Muscle of back (tissue), 13 donors: ENCODE results near the gene CANX. TPM values are rescaled to one million over a fixed set of nuclear protein-coding genes. Genes with fewer than 3 reads are reported as not detected.
"Not testable (repeated sequence)": the region's sequence is repeated elsewhere in the genome, so short reads cannot be mapped to it uniquely, and the experiment has no call there.

ENCODE experiments used
- DNase-seq, 3 donors: peaks; one replicate each; pipeline versions ENCODE4 v3.0.0 to v3.0.0-alpha.2; 2013
- long read RNA-seq, 9 donors: transcript quantifications; one replicate each; lab custom pipeline, GENCODE V29; 2026
- polyA plus RNA-seq, 10 donors: library from polyadenylated mRNA; unstranded; fragments of 120-200 nt; gene quantifications; one replicate each; pipeline ENCODE4 v1.2.1, GENCODE V29; 2013; ENCODE audit not compliant: insufficient read length in 10 of 10

The CANX gene
- polyA plus RNA-seq = 100 to 1,000 TPM; 192 to 285 (median 237) TPM
- long read RNA-seq, donor 1, full-length matches to known transcripts = 15 of 37 reads
- long read RNA-seq, donor 1, partial matches to known transcripts = 22 of 37 reads
- long read RNA-seq, donor 1, other reads (novel, unspliced or antisense) = 0 of 37 reads
- long read RNA-seq, donor 2, full-length matches to known transcripts = 13 of 83 reads
- long read RNA-seq, donor 2, partial matches to known transcripts = 70 of 83 reads
- long read RNA-seq, donor 2, other reads (novel, unspliced or antisense) = 0 of 83 reads
- long read RNA-seq, donor 3 = 0 reads
- long read RNA-seq, donor 4, full-length matches to known transcripts = 12 of 80 reads
- long read RNA-seq, donor 4, partial matches to known transcripts = 68 of 80 reads
- long read RNA-seq, donor 4, other reads (novel, unspliced or antisense) = 0 of 80 reads
- long read RNA-seq, donor 5, full-length matches to known transcripts = 30 of 85 reads
- long read RNA-seq, donor 5, partial matches to known transcripts = 50 of 85 reads
- long read RNA-seq, donor 5, other reads (novel, unspliced or antisense) = 5 of 85 reads
- long read RNA-seq, donor 6, full-length matches to known transcripts = 25 of 49 reads
- long read RNA-seq, donor 6, partial matches to known transcripts = 24 of 49 reads
- long read RNA-seq, donor 6, other reads (novel, unspliced or antisense) = 0 of 49 reads
- long read RNA-seq, donor 7, full-length matches to known transcripts = 22 of 51 reads
- long read RNA-seq, donor 7, partial matches to known transcripts = 29 of 51 reads
- long read RNA-seq, donor 7, other reads (novel, unspliced or antisense) = 0 of 51 reads
- long read RNA-seq, donor 8, full-length matches to known transcripts = 16 of 52 reads
- long read RNA-seq, donor 8, partial matches to known transcripts = 36 of 52 reads
- long read RNA-seq, donor 8, other reads (novel, unspliced or antisense) = 0 of 52 reads
- long read RNA-seq, donor 9, full-length matches to known transcripts = 3 of 3 reads
- long read RNA-seq, donor 9, partial matches to known transcripts = 0 of 3 reads
- long read RNA-seq, donor 9, other reads (novel, unspliced or antisense) = 0 of 3 reads

GRCh38 chr5:179698935-179699615, at the start of gene CANX:
Gene CANX (plus strand): TSS chr5:179698967. CDS start chr5:179705682, 6,715 bp downstream.
- peak in 1 of 3 donors; percentile 31 for DNase-seq

- not testable (repeated sequence) for DNase-seq
These were observed 49.5 kb upstream of the CANX start for GRCh38 chr5:179649166-179649703.

GRCh38 chr5:179650245-179650644, 48.5 kb upstream of the CANX start:
- DNase-seq = not testable (repeated sequence)

GRCh38 chr5:179653135-179653534, 45.6 kb upstream of the CANX start:
- not testable (repeated sequence) for DNase-seq

GRCh38 chr5:179657302-179658178, 41.2 kb upstream of the CANX start:
- DNase-seq = not testable (repeated sequence)

GRCh38 chr5:179658179-179658856, 40.4 kb upstream of the CANX start:
- peak in 2 of 3 donors; percentile 9 to 48 for DNase-seq

- not testable (repeated sequence) for DNase-seq
These were observed 37.1 kb upstream of the CANX start for GRCh38 chr5:179661647-179662046.

- DNase-seq = peak in 2 of 3 donors; percentile 18 to 30
These were observed 30.4 kb upstream of the CANX start for GRCh38 chr5:179668391-179668790.

GRCh38 chr5:179678223-179679013, 20.3 kb upstream of the CANX start:
- peak; percentile 96 to 99 (median 99) for DNase-seq

- peak; percentile 65 to 91 (median 80) for DNase-seq
These were observed 19.6 kb upstream of the CANX start for GRCh38 chr5:179679014-179679674.

- DNase-seq = no peak
These were observed 18.6 kb upstream of the CANX start for GRCh38 chr5:179680014-179680779.

- no peak for DNase-seq
These were observed 17.9 kb upstream of the CANX start, which contains the start of gene CBY3 for GRCh38 chr5:179680780-179681401. Gene CBY3 (minus strand): TSS chr5:179681034. CDS start chr5:179680918, 116 bp downstream.

- DNase-seq = not testable (repeated sequence)
These were observed 9.6 kb upstream of the CANX start for GRCh38 chr5:179689212-179689611.

- no peak for DNase-seq
These were observed 4.2 kb upstream of the CANX start for GRCh38 chr5:179694561-179694960.

- DNase-seq = no peak
These were observed 2.2 kb upstream of the CANX start for GRCh38 chr5:179696603-179697002.

GRCh38 chr5:179697108-179697507, 1.7 kb upstream of the CANX start:
- no peak for DNase-seq

- DNase-seq = not testable (repeated sequence)
These were observed 1.2 kb upstream of the CANX start for GRCh38 chr5:179697543-179697942.
